PFSK-1 (cell line): ENCODE data around the gene MUC12.

ENCODE experiments used
- FOXP2 ChIP-seq: optimal IDR thresholded peaks from 2 replicates; pipeline ENCODE3; 2011; ENCODE audit warnings: borderline replicate concordance, control low read depth, inconsistent platforms; ENCODE audit not compliant: insufficient read depth; ENCODE audit errors: extremely low read length, extremely low read depth
- POLR2AphosphoS5 ChIP-seq: IDR thresholded peaks from 2 replicates; pipeline ENCODE4 v1.6.1; 2012; ENCODE audit warnings: low read depth, mild to moderate bottlenecking, control low read depth, low read length, moderate library complexity
- SIN3A ChIP-seq: IDR thresholded peaks from 2 replicates; pipeline ENCODE4 v1.6.1; 2012; ENCODE audit warnings: mild to moderate bottlenecking, low read length, moderate library complexity, borderline replicate concordance; ENCODE audit not compliant: insufficient read depth
- TAF1 ChIP-seq: IDR thresholded peaks from 2 replicates; pipeline ENCODE4 v1.6.1; 2012; ENCODE audit warnings: low read length, control low read depth, borderline replicate concordance; ENCODE audit not compliant: insufficient read depth
- TF ChIP-seq, protein P1 (sequence below), 2 experiments: IDR thresholded peaks; 2 replicates each; pipeline versions ENCODE4 v1.6.1 to v1.8.0; 2011 to 2012; ENCODE audit warnings: low read depth in 2 of 2, low read length in 2 of 2, control low read depth in 1 of 2, inconsistent platforms in 1 of 2, mild to moderate bottlenecking in 1 of 2, moderate library complexity in 1 of 2; ENCODE audit not compliant: insufficient read depth in 1 of 2

Gene MUC12

DNA sequence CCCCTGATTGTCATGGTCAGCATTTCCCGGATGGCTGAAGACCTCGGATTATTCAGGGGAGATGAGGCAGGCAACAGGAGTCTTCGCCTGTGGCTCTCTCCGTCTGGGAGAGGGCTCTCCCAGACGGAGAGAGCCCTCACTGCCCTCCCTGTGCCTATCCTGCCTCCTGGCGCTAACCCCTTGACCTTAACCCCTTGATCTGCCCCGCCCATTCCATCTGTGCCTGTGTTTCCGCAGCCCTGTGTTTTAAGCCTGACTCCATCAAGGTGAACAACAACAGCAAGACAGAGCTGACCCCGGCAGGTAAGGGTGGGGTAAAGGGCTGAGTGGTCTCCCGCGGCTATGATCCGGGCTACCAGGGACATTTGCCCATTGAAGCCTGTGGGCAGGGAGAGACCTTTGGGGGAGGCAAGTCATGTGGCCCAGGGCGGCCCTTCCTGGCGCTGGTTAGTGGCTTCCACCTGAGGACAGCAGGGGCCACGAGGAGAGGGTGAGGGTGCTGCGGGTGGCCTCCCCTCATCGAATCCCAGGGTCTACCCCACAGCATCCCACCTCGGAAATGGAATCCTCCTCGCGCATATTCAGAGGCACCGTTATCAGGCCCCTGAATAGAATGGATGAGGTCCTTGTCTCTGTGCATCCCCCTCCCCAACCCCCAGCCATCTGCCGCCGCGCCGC lies 4.2 kb upstream of the MUC12 start:
- TF ChIP-seq POLR2AphosphoS5 (no peak), TAF1 (no peak), FOXP2 (no peak), SIN3A (no peak)
- TF ChIP-seq, protein P1, sequence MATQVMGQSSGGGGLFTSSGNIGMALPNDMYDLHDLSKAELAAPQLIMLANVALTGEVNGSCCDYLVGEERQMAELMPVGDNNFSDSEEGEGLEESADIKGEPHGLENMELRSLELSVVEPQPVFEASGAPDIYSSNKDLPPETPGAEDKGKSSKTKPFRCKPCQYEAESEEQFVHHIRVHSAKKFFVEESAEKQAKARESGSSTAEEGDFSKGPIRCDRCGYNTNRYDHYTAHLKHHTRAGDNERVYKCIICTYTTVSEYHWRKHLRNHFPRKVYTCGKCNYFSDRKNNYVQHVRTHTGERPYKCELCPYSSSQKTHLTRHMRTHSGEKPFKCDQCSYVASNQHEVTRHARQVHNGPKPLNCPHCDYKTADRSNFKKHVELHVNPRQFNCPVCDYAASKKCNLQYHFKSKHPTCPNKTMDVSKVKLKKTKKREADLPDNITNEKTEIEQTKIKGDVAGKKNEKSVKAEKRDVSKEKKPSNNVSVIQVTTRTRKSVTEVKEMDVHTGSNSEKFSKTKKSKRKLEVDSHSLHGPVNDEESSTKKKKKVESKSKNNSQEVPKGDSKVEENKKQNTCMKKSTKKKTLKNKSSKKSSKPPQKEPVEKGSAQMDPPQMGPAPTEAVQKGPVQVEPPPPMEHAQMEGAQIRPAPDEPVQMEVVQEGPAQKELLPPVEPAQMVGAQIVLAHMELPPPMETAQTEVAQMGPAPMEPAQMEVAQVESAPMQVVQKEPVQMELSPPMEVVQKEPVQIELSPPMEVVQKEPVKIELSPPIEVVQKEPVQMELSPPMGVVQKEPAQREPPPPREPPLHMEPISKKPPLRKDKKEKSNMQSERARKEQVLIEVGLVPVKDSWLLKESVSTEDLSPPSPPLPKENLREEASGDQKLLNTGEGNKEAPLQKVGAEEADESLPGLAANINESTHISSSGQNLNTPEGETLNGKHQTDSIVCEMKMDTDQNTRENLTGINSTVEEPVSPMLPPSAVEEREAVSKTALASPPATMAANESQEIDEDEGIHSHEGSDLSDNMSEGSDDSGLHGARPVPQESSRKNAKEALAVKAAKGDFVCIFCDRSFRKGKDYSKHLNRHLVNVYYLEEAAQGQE (IDR thresholded peaks at IDR 0.05; ENCODE audit: insufficient read depth in 1 of 2, low read depth in 2 of 2, low read length in 2 of 2), result no peak

DNA sequence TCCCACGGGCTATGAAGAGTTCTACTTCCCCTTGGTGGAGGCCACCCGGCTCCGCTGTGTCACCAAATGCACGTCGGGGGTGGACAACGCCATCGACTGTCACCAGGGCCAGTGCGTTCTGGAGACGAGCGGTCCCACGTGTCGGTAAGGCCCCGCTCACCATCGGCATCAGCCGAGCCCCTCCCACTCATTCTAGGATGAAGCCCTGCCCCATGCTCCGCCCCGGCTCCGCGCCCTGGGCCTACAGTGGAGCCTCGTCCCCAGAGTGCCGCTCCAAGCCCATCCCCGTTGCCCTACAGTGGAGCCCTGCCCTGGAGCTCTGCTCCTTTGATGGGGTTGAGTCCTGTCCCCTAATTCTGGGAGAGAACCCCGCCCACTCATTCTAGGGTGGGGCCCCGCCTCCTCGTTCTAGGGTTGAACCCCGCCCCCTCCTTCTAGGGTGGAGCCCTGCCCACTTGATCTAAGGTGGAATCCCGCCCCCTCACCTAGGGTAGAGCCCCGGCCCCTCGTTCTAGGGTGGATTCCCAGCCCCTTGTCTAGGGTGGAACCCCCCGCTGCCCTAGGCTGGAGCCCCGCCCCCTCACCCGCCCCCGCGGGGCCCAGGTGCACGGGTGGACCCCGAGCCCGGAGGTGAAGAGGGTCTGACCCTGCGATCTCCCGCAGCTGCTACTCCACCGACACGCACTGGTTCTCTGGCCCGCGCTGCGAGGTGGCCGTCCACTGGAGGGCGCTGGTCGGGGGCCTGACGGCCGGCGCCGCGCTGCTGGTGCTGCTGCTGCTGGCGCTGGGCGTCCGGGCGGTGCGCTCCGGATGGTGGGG lies 3.4 kb upstream of the MUC12 start:
- peak; percentile 92 for TF ChIP-seq FOXP2
- TF ChIP-seq, protein P1 (IDR thresholded peaks at IDR 0.05; ENCODE audit: insufficient read depth in 1 of 2, low read depth in 2 of 2, low read length in 2 of 2), result peak; percentile 41 to 56; a peak in 2 of 4 replicates
- no peak for TF ChIP-seq POLR2AphosphoS5
- no peak for TF ChIP-seq SIN3A
- no peak for TF ChIP-seq TAF1

DNA sequence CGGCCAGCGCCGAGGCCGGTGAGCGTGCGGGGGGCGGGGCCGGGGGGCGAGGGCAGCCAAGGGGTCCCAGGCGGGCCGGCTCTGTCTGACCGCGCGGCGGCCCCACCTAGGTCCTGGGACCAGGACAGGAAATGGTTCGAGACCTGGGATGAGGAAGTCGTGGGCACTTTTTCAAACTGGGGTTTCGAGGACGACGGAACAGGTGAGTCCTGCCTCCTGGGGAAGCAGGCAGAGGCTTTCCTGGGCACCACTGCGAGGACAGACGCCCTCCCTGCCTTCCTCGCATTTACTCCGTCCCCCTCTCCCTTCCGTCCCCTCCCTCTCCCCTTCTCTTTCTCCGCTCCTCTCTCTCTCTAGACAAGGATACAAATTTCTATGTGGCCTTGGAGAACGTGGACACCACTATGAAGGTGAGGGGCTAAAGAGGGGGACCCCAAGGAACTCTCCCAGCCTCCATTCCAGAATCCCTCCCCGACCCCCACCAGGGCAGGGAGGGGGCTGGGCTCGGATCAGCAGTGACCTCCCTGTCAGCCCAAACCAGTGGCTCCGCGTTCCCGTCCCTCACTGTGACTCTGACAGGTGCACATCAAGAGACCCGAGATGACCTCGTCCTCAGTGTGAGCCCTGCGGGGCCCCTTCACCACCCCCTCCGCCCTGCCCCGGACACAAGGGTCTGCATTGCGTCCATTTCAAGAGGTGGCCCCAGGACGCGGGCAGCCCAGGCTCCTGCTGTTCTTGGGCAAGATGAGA lies 2.6 kb upstream of the MUC12 start:
- TF ChIP-seq SIN3A (no peak), FOXP2 (no peak)

- TF ChIP-seq FOXP2 (no peak), SIN3A (no peak), TAF1 (no peak), POLR2AphosphoS5 (no peak)
- TF ChIP-seq, protein P1 (IDR thresholded peaks at IDR 0.05; ENCODE audit: insufficient read depth in 1 of 2, low read depth in 2 of 2, low read length in 2 of 2), result no peak
These were observed 2.0 kb upstream of the MUC12 start for GRCh38 chr7:100967292-100967863.

DNA sequence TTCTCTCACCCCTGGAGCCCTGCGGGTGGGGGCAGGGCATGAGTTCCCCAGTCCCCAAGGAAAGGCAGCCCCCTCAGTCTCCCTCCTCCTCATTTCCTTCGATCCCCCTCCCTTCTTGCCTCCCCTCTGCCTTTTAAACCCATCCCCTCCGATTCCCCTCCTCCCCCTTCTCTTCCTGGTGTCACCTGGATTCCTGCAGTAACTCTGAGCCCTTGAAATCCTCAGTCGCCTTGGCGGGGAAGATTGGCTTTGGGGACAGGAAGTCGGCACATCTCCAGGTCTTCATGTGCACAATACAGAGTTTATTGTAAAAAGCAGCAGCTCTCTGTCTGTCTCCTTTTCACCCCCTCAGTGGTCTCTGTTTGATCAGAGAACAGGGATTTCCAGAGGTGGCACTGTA lies 1.3 kb upstream of the MUC12 start:
- no peak for TF ChIP-seq TAF1
- TF ChIP-seq, protein P1 (IDR thresholded peaks at IDR 0.05; ENCODE audit: insufficient read depth in 1 of 2, low read depth in 2 of 2, low read length in 2 of 2), result no peak
- TF ChIP-seq POLR2AphosphoS5, result no peak
- TF ChIP-seq SIN3A, result no peak
- TF ChIP-seq FOXP2, result no peak
